Mesenteric fat pad (tissue), 1 donor: Measurements from ENCODE around the gene LCE5A. TPM values are rescaled to one million over a fixed set of nuclear protein-coding genes. Genes with fewer than 3 reads are reported as not detected.
"Not testable (repeated sequence)": the region's sequence is repeated elsewhere in the genome, so short reads cannot be mapped to it uniquely, and the experiment has no call there.

Experiments used
- DNase-seq: peaks from one replicate; pipeline ENCODE4 v3.0.0-alpha.2; 2020; ENCODE audit warnings: low spot score
- total RNA-seq: library from RNA; stranded (reverse); fragmentation: NEBNext Ultra II Directional; extraction: Animal tissue kit (Norgen Biotek cat#: 25700); gene quantifications from one replicate; pipeline ENCODE4 v1.2.1, GENCODE V29; 2021
- donor health status: DM: yes; HTN: yes; CAD: no.

LCE5A gene
- total RNA-seq, 1 donor from 2014 or later, result not detected

DNA sequence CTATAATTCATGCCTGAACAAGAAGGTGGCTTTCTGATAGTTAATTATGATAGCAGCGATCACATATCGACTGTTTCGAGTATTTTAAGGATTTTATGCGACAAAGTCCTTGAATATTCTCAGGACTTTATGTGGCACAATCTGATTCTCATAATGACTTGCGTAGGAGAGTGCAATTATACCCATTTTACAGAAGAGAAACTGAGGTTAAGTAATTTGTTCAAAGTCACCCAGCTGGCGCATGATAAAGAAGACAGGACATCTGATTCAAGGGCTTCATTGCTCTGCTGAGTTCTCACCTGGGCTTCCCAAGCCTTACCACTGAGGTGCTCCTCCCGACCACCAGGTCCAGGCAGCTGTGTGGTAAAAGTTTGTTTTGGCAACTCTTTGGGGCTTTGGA, 5.5 kb downstream of the LCE5A start:
- no peak for DNase-seq

DNA sequence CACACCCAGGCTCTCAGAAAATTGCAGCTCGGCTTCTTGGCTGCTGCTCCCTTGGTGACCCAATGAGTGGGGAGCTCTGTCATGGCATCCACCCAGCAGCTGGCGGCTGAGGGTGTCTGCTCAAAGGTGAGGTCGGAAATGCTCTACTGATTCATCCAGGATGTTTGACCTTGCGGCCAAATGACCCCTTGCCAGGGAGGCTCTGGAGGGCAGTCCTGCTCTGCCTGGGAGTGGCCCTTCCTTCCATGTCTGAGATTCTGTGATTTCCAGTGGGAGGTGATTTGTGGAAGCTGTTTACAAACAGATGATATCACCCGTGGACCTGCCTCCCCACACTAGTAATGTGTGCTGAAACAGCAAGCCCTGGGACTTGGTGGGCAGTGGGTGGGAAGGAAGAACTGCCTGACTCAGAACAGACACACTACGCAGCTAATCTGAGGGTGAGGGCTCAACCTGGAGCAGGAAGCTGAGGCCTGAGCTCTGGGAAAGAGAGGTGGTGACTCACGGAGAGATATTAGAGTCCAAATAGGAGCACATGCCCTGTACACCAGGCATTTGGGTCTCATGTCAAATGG, 6.7 kb downstream of the LCE5A start:
- DNase-seq, result no peak

DNA sequence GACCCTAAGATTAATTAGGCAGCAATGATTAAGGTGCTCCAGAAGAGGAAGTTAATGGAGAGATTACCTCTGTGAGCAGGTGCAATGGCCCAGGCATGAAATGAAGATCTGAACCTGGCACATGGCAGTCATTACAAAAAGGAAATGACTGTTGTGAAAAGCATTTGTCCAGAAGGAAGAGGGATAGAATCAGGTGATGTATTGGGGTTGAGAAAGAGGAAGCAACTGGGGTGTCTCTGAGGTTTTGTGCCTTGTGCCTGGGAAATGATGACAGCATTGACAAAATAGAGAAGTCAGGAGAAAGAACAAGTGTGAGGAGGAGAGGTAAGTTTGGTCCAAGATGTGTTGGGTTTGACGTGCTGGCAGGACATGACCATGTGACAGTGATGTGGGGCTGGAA, 9.2 kb downstream of the LCE5A start:
- no peak for DNase-seq

DNA sequence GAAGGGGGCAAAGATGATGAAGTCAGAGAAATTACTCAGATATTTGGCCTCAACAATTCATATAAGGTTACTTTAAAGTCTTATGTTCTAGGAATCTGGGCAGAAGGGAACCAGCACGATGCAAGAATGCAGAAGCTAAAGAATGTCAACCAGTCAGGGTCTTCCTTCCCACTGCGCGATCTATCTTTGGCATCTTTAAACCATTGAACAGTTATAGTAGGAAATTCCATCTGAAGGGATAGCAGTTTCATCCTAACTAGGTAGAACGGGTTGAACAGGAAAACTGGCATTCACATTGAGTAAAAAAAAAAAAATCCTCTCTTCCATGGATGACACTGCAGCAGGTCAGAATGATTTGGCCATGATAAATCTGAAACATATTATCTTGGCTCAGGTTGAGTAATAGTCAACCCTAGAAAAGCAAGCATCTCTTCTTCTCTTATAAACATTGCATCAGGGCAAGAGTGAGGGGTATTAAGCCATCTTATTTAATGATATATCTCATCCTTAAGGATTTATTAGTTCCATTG, 10.0 kb downstream of the LCE5A start:
- DNase-seq, result no peak

DNA sequence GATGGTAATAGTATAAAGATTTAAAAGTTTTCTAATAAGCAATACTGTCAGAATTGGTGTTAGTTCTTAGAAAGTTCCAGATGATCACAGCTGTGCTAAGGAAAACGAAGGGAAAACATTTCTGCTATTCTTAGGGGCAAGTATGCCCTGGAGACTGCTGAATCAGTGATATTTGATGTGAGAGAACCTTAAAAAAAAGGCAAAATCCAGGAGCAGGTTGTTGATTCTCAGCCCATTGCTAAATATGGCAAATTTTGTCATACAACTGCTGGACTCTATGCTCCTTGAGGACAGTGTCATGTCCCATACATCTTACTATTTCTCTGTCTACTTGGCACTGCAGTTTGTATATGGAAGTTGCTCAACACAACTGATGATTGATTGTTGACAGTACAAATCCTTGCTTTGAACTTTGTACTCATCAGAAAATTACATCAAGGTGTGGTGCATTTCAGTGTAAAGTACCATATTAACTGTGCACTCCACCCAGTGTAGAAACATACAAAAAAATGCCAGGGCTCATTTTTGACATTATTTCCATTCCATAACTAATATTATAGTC, 14.6 kb downstream of the LCE5A start:
- no peak for DNase-seq

DNA sequence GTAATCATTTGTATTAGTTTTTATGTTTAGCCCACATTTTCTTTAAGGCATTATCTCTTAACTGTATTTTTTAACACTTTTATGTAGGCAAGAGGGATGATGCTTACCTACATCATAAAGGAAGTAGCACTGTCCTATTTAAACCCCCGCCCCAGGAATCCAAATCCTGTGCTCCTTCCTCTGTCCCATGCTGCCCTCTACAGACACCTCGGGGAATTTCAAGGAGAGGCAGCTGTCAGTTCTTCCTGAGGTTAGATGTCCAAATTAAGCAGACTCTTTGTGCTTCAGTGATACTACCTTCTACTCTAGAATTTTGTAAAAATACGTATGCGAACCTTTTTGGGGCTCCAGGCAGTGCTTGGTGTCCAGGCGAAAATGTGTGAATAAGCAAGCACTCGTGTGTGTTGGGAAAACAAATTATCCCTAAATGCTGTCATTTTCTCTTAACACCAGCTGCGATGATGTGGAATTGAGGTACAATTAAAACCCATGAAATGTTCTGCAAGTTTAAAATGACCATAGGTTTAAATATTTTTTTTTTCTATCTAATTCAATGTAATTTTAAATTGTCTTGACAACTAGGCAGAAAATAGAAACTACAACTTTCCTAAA, 22.8 kb downstream of the LCE5A start:
- no peak for DNase-seq

DNA sequence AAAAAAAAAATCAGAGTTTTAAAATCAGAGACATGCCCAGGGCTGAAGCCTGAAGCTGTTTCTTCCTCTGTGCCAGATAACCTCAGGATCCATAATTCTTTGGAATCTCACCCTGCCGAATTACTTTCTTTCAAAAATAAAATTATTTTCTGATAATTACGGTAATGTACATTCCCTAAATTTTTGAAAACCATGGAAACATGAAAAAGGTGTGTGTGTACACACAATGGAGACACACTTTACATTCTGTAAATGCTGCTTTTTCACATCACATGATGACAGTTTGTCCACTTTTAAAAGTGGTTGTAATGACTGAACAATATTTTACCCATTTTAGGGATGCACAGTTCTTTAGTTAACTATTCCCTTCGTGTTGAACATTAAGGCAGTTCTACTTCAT, 25.2 kb downstream of the LCE5A start:
- no peak for DNase-seq

DNA sequence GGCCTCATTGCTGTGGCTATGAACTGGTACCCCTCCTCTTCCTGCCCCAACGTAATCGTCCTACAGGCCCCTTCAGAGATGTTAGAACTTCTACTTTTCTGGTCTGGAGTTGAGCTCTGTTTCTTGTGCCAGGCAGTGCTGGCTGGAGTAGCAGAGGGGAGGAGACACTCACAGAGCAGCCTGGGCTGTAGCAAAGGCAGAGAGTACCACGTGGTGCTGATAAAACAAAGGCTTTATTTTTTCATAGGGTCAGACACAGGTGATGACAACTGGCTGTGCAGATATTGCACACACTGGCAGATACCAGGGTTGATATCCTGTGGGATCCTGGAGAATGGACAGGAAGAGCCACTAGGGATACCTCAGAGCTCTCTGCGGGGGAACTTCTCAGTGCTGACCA, 26.9 kb downstream of the LCE5A start:
- DNase-seq, result no peak

DNA sequence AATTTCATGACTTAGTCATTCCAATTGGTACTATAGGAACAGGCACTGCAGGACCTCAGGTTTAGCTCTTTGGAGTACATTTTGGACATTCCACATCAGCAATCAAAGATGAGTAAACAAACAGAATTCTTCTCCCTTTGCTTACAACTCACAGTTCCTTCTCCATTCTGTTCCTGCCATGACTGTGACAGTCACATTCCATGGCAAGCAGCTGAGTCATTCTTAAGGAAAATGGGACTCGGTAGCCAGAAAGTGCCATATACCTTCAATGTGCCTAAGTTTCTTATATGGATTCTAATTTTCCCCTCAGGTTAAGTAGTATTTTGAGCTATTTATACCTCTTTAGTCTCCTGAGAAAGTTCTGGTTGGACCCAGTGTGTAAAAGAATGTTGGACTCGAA, 29.3 kb downstream of the LCE5A start:
- no peak for DNase-seq

DNA sequence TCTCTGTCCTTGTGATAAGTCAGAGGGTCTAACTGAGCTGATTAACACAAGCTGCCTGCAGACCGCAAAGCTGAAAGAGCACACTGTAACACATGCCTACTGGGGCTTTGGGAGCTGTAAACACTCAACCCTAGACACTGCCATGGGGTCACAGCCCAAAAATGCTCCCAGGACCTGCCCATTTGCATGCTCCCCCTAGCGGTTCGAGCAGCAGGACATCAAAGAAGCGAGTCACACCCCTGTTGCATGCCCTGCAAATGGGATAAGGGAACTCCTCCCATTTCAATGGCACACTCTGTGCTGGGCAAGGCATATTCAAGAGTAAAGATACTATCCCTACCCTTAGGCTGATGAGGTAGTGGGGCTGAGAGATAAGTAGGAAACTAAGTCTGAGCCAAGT, 33.2 kb downstream of the LCE5A start:
- no peak for DNase-seq

DNA sequence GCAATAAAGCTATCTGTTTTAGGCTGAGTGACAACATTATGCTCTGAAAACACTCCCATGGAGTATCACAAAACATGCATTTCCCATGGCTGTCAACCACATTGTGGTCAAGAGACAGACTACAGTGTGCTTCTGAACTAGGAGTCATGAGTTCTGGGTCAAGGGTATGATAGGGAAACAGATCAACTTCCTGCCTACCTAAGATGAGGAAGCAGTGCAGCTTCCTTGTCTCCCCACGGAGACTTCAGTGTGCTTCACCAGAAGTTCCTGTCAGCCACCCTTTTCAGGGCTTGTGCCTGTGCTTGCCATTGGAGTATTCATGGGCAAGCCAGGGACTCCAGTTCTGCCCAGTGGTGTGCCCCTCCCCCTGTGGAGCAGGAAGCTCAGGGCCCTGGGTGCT, 36.1 kb downstream of the LCE5A start:
- no peak for DNase-seq

DNA sequence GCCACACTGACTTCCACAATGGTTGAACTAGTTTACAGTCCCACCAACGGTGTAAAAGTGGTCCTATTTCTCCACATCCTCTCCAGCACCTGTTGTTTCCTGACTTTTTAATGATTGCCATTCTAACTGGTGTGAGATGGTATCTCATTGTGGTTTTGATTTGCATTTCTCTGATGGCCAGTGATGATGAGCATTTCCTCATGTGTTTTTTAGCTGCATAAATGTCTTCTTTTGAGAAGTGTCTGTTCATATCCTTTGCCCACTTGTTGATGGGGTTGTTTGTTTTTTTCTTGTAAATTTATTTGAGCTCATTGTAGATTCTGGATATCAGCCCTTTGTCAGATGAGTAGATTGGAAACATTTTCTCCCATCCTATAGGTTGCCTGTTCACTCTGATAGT, 37.8 kb downstream of the LCE5A start:
- not testable (repeated sequence) for DNase-seq

Other genes starting within 250 kb of the LCE5A start
- not detected for gene FLG, start 185.6 kb upstream of the LCE5A start, total RNA-seq
- not detected for gene FLG2, start 150.8 kb upstream of the LCE5A start, total RNA-seq
- not detected for gene CRNN, start 96.5 kb upstream of the LCE5A start, total RNA-seq
- gene CRCT1, start 3.7 kb downstream of the LCE5A start, total RNA-seq, result not detected
- not detected for gene LCE3E, start 56.0 kb downstream of the LCE5A start, total RNA-seq
- gene LCE3D, start 69.7 kb downstream of the LCE5A start, total RNA-seq, result not detected
- gene LCE3C, start 89.4 kb downstream of the LCE5A start, total RNA-seq, result not detected
- gene LCE3B, start 103.0 kb downstream of the LCE5A start, total RNA-seq, result not detected
- not detected for gene LCE3A, start 112.3 kb downstream of the LCE5A start, total RNA-seq
- gene LCE2D, start 152.6 kb downstream of the LCE5A start, total RNA-seq, result not detected
- not detected for gene LCE2C, start 164.5 kb downstream of the LCE5A start, total RNA-seq
- gene LCE2B, start 175.3 kb downstream of the LCE5A start, total RNA-seq, result not detected
- gene LCE2A, start 187.5 kb downstream of the LCE5A start, total RNA-seq, result not detected
- not detected for gene LCE4A, start 197.4 kb downstream of the LCE5A start, total RNA-seq
- not detected for gene KPRP, start 247.2 kb downstream of the LCE5A start, total RNA-seq